ENCODE data around the gene HSD17B2.
"Not testable (repeated sequence)": the region's sequence is repeated elsewhere in the genome, so short reads cannot be mapped to it uniquely, and the experiment has no call there.

Gene HSD17B2

GRCh38 chr16:82083710-82084353 lies 48.8 kb downstream of the HSD17B2 start:
- DNase-seq, result no peak

- no peak for DNase-seq
These were observed 50.1 kb downstream of the HSD17B2 start for GRCh38 chr16:82085011-82085779.

GRCh38 chr16:82088483-82088882 lies 53.4 kb downstream of the HSD17B2 start:
- no peak for DNase-seq

GRCh38 chr16:82091241-82091640 lies 56.2 kb downstream of the HSD17B2 start:
- no peak for DNase-seq

GRCh38 chr16:82092711-82093110 lies 57.7 kb downstream of the HSD17B2 start:
- DNase-seq, result no peak

- DNase-seq, result no peak
These were observed 58.7 kb downstream of the HSD17B2 start for GRCh38 chr16:82093666-82094300.

GRCh38 chr16:82094942-82095540 lies 60.0 kb downstream of the HSD17B2 start:
- DNase-seq, result no peak

GRCh38 chr16:82096641-82097040 lies 61.6 kb downstream of the HSD17B2 start:
- DNase-seq, result no peak

GRCh38 chr16:82105107-82105506 lies 70.1 kb downstream of the HSD17B2 start:
- no peak for DNase-seq

- no peak for DNase-seq
These were observed 73.0 kb downstream of the HSD17B2 start for GRCh38 chr16:82108100-82108499.

GRCh38 chr16:82108774-82109173 lies 73.7 kb downstream of the HSD17B2 start:
- no peak for DNase-seq

- DNase-seq, result not testable (repeated sequence)
These were observed 74.2 kb downstream of the HSD17B2 start for GRCh38 chr16:82109266-82109665.

GRCh38 chr16:82111944-82112343 lies 76.9 kb downstream of the HSD17B2 start:
- no peak for DNase-seq

- no peak for DNase-seq
These were observed 78.7 kb downstream of the HSD17B2 start for GRCh38 chr16:82113741-82114140.

GRCh38 chr16:82116535-82116934 lies 81.5 kb downstream of the HSD17B2 start:
- no peak for DNase-seq

- DNase-seq, result no peak
These were observed 83.7 kb downstream of the HSD17B2 start for GRCh38 chr16:82118749-82119148.

- no peak for DNase-seq
These were observed 84.4 kb downstream of the HSD17B2 start for GRCh38 chr16:82119405-82119804.

- no peak for DNase-seq
These were observed 89.6 kb downstream of the HSD17B2 start for GRCh38 chr16:82124651-82125050.

- DNase-seq, result no peak
These were observed 94.8 kb downstream of the HSD17B2 start for GRCh38 chr16:82129881-82130280.

- no peak for DNase-seq
These were observed 98.7 kb downstream of the HSD17B2 start for GRCh38 chr16:82133798-82134197.

GRCh38 chr16:82134846-82135245 lies 99.8 kb downstream of the HSD17B2 start:
- no peak for DNase-seq

GRCh38 chr16:82135844-82136243 lies 100.8 kb downstream of the HSD17B2 start:
- DNase-seq, result no peak

GRCh38 chr16:82136956-82137821 lies 102.1 kb downstream of the HSD17B2 start:
- no peak for DNase-seq
